H9 (cell line): Measurements from ENCODE around the gene RALGAPA1. TPM values are rescaled to one million over a fixed set of nuclear protein-coding genes. Genes with fewer than 3 reads are reported as not detected.
"Not testable (repeated sequence)": the region's sequence is repeated elsewhere in the genome, so short reads cannot be mapped to it uniquely, and the experiment has no call there.

Experiments
- DNase-seq: peaks from one replicate; pipeline ENCODE4 v3.0.0-alpha.2; 2017
- H2AFZ ChIP-seq: one replicate; pipeline ENCODE4 v1.6.1; 2013; ENCODE audit warnings: mild to moderate bottlenecking, low read length, control low read depth, moderate library complexity
- H2AK5ac ChIP-seq: 2 replicates; pipeline ENCODE4 v1.6.1; 2013; ENCODE audit warnings: low read length, control low read depth, mixed read lengths; ENCODE audit not compliant: insufficient read length
- H2BK120ac ChIP-seq: one replicate; pipeline ENCODE4 v1.6.1; 2013; ENCODE audit warnings: low read depth, mild to moderate bottlenecking, low read length, control low read depth, inconsistent platforms; ENCODE audit not compliant: poor library complexity, severe bottlenecking
- H2BK12ac ChIP-seq: 2 replicates; pipeline ENCODE4 v1.6.1; 2013; ENCODE audit warnings: low read length, control low read depth, mixed read lengths, low read depth; ENCODE audit not compliant: insufficient read length
- H2BK15ac ChIP-seq: 2 replicates; pipeline ENCODE4 v1.6.1; 2013; ENCODE audit warnings: low read depth, low read length, control low read depth
- H2BK20ac ChIP-seq: one replicate; pipeline ENCODE4 v1.6.1; 2013; ENCODE audit warnings: low read depth, mild to moderate bottlenecking, low read length, control low read depth, inconsistent platforms; ENCODE audit not compliant: poor library complexity, severe bottlenecking
- H2BK5ac ChIP-seq: 2 replicates; pipeline ENCODE4 v1.6.1; 2013; ENCODE audit warnings: low read length, control low read depth, mixed read lengths; ENCODE audit not compliant: insufficient read length
- H3K14ac ChIP-seq: 2 replicates; pipeline ENCODE4 v1.6.1; 2013; ENCODE audit warnings: low read length, control low read depth; ENCODE audit not compliant: insufficient read depth
- H3K18ac ChIP-seq: 2 replicates; pipeline ENCODE4 v1.6.1; 2013; ENCODE audit warnings: low read depth, mild to moderate bottlenecking, mixed read lengths, low read length, control low read depth; ENCODE audit not compliant: insufficient read length
- H3K23ac ChIP-seq: 2 replicates; pipeline ENCODE4 v1.6.1; 2013; ENCODE audit warnings: low read length, control low read depth, mixed read lengths, low read depth; ENCODE audit not compliant: insufficient read length
- H3K23me2 ChIP-seq: 2 replicates; pipeline ENCODE4 v1.6.1; 2013; ENCODE audit warnings: low read depth, mild to moderate bottlenecking, mixed read lengths, low read length, control low read depth; ENCODE audit not compliant: insufficient read length, poor library complexity, severe bottlenecking
- H3K27ac ChIP-seq: 2 replicates; pipeline ENCODE4 v1.5.1; 2013; ENCODE audit warnings: low read length, control low read depth, mixed read lengths, low read depth; ENCODE audit not compliant: insufficient read length
- H3K27me3 ChIP-seq: 2 replicates; pipeline ENCODE4 v1.6.1; 2013; ENCODE audit warnings: low read length, control low read depth, inconsistent platforms; ENCODE audit not compliant: insufficient read depth
- H3K4ac ChIP-seq: 2 replicates; pipeline ENCODE4 v1.6.1; 2013; ENCODE audit warnings: low read depth, mild to moderate bottlenecking, control low read depth, inconsistent platforms, low read length, moderate library complexity
- H3K4me1 ChIP-seq: 2 replicates; pipeline ENCODE4 v1.6.1; 2013; ENCODE audit warnings: low read length, control low read depth, inconsistent platforms; ENCODE audit not compliant: insufficient read depth
- H3K4me2 ChIP-seq: 2 replicates; pipeline ENCODE4 v1.6.1; 2013; ENCODE audit warnings: low read length, control low read depth, mixed read lengths; ENCODE audit not compliant: insufficient read length, insufficient read depth
- H3K56ac ChIP-seq: 2 replicates; pipeline ENCODE4 v1.6.1; 2013; ENCODE audit warnings: low read depth, mild to moderate bottlenecking, mixed read lengths, low read length, control low read depth; ENCODE audit not compliant: insufficient read length
- H3K79me1 ChIP-seq: 2 replicates; pipeline ENCODE4 v1.6.1; 2013; ENCODE audit warnings: low read depth, mild to moderate bottlenecking, moderate library complexity, low read length, control low read depth, inconsistent platforms; ENCODE audit not compliant: insufficient read depth, poor library complexity, severe bottlenecking
- H3K79me2 ChIP-seq: 2 replicates; pipeline ENCODE4 v1.6.1; 2013; ENCODE audit warnings: low read length, control low read depth, inconsistent platforms; ENCODE audit not compliant: insufficient read depth
- H3K9ac ChIP-seq: 2 replicates; pipeline ENCODE4 v1.6.1; 2013; ENCODE audit warnings: low read length, control low read depth, mixed read lengths; ENCODE audit not compliant: insufficient read length; ENCODE audit errors: extremely low read depth
- H3K9me3 ChIP-seq: one replicate; pipeline ENCODE4 v1.6.1; 2013; ENCODE audit warnings: low read depth, low read length, inconsistent platforms; ENCODE audit not compliant: control insufficient read depth
- H3T11ph ChIP-seq: one replicate; pipeline ENCODE4 v1.6.1; 2013; ENCODE audit warnings: mild to moderate bottlenecking, low read length, control low read depth, inconsistent platforms
- H4K20me1 ChIP-seq: one replicate; pipeline ENCODE4 v1.6.1; 2013; ENCODE audit not compliant: control insufficient read depth, insufficient read length, insufficient read depth
- H4K5ac ChIP-seq: 2 replicates; pipeline ENCODE4 v1.6.1; 2013; ENCODE audit warnings: low read depth, mild to moderate bottlenecking, mixed read lengths, low read length, control low read depth; ENCODE audit not compliant: insufficient read length
- H4K8ac ChIP-seq: replicated peaks from 2 replicates; pipeline ENCODE4 v1.6.1; 2013; ENCODE audit warnings: low read length, control low read depth, mixed read lengths, low read depth; ENCODE audit not compliant: insufficient read length
- H4K91ac ChIP-seq: 2 replicates; pipeline ENCODE4 v1.6.1; 2013; ENCODE audit warnings: low read depth, mild to moderate bottlenecking, moderate library complexity, mixed read lengths, low read length, control low read depth; ENCODE audit not compliant: insufficient read length
- H3K27ac Mint-ChIP-seq, 3 experiments: 2 replicates in 2 of 3; 3 replicates in 1 of 3; pipeline ENCODE4 v1.8.0; 2020 to 2021; ENCODE audit warnings: mixed read lengths in 3 of 3, mild to moderate bottlenecking in 1 of 3, moderate library complexity in 1 of 3
- H3K27me3 Mint-ChIP-seq: 2 replicates; pipeline ENCODE4 v1.8.0; 2021; ENCODE audit warnings: low read depth, mild to moderate bottlenecking, moderate library complexity, mixed read lengths
- H3K36me3 Mint-ChIP-seq, 3 experiments: 2 replicates in 2 of 3; 3 replicates in 1 of 3; pipeline ENCODE4 v1.8.0; 2020 to 2021; ENCODE audit warnings: low read depth in 3 of 3, mixed read lengths in 3 of 3; ENCODE audit not compliant: insufficient read depth in 1 of 3
- H3K4me1 Mint-ChIP-seq, 2 experiments: 2 replicates each; pipeline ENCODE4 v1.8.0; 2020; ENCODE audit warnings: mixed read lengths in 2 of 2
- H3K4me3 Mint-ChIP-seq, 2 experiments: 2 replicates in 1 of 2; 3 replicates in 1 of 2; pipeline ENCODE4 v1.8.0; 2020 to 2021; ENCODE audit warnings: mild to moderate bottlenecking in 2 of 2, mixed read lengths in 2 of 2, moderate library complexity in 1 of 2
- H3K9me3 Mint-ChIP-seq, 2 experiments: 2 replicates in 1 of 2; 3 replicates in 1 of 2; pipeline ENCODE4 v1.8.0; 2020; ENCODE audit warnings: mild to moderate bottlenecking in 2 of 2, mixed read lengths in 2 of 2, moderate library complexity in 1 of 2
- WGBS: extraction: QIAGEN DNeasy Blood & Tissue Kit; methylation state at CpG from one replicate; pipeline ENCODE4 v1.1.7; 2013; ENCODE audit warnings: missing lambda C conversion rate, low lambda C conversion rate, mixed read lengths; ENCODE audit not compliant: insufficient read length; ENCODE audit errors: extremely low coverage; 5-methylcytosine and 5-hydroxymethylcytosine counted together
- total RNA-seq: library from RNA; stranded (reverse); gene quantifications from 2 replicates; pipeline ENCODE4 v1.2.1, GENCODE V29; 2021

RALGAPA1 gene
- total RNA-seq, 1 experiment from 2014 or later = 29.8 TPM

- H2BK15ac ChIP-seq, H3K9ac ChIP-seq, H4K91ac ChIP-seq, H3K9me3 ChIP-seq, H4K5ac ChIP-seq, H3K4me3 Mint-ChIP-seq, H3K18ac ChIP-seq, H4K8ac ChIP-seq, H3K23ac ChIP-seq, H3K27ac Mint-ChIP-seq, H2BK120ac ChIP-seq, H2AK5ac ChIP-seq, H2BK20ac ChIP-seq, H2AFZ ChIP-seq, DNase-seq, H4K20me1 ChIP-seq, H3K23me2 ChIP-seq, H3K14ac ChIP-seq, H3K4me2 ChIP-seq, H3K56ac ChIP-seq, H3K27me3 ChIP-seq, H3K27me3 Mint-ChIP-seq, H3K27ac ChIP-seq, H3K4ac ChIP-seq, H2BK12ac ChIP-seq, H3K79me1 ChIP-seq, H3K4me1 ChIP-seq, H3K79me2 ChIP-seq, H2BK5ac ChIP-seq, H3K4me1 Mint-ChIP-seq, H3T11ph ChIP-seq: not testable (repeated sequence)
- H3K36me3 Mint-ChIP-seq = peaks cover 18 to 30% (median 18%) of the 10 kb centered on the region in 3 experiments
- no CpG with 5 or more reads among the region's 4 CpGs for WGBS
- H3K9me3 Mint-ChIP-seq = peaks cover 23 to 25% of the 10 kb centered on the region in 2 experiments
These were observed 187.1 kb downstream of the RALGAPA1 start for GRCh38 chr14:35621996-35622395.

GRCh38 chr14:35619998-35620397 is 189.1 kb downstream of the RALGAPA1 start:
- DNase-seq, H3T11ph ChIP-seq, H3K4ac ChIP-seq, H4K8ac ChIP-seq, H3K9ac ChIP-seq, H2AFZ ChIP-seq, H3K23me2 ChIP-seq, H3K4me1 ChIP-seq, H3K79me1 ChIP-seq, H2BK20ac ChIP-seq, H2AK5ac ChIP-seq, H2BK12ac ChIP-seq, H4K91ac ChIP-seq, H3K27me3 Mint-ChIP-seq, H2BK5ac ChIP-seq, H3K9me3 ChIP-seq, H3K27ac ChIP-seq, H3K27ac Mint-ChIP-seq, H3K79me2 ChIP-seq, H3K14ac ChIP-seq, H4K5ac ChIP-seq, H3K4me1 Mint-ChIP-seq, H3K27me3 ChIP-seq, H3K4me3 Mint-ChIP-seq, H3K4me2 ChIP-seq, H3K56ac ChIP-seq, H3K18ac ChIP-seq, H4K20me1 ChIP-seq, H3K23ac ChIP-seq, H2BK120ac ChIP-seq, H2BK15ac ChIP-seq: not testable (repeated sequence)
- peaks cover 18 to 30% (median 18%) of the 10 kb centered on the region in 3 experiments for H3K36me3 Mint-ChIP-seq
- no CpG with 5 or more reads among the region's 6 CpGs for WGBS
- H3K9me3 Mint-ChIP-seq = peaks cover 23 to 25% of the 10 kb centered on the region in 2 experiments
